WERI-Rb-1 (cell line): Measurements from ENCODE around the gene STAT3.
"Not testable (repeated sequence)": the region's sequence is repeated elsewhere in the genome, so short reads cannot be mapped to it uniquely, and the experiment has no call there.

Experiments
- DNase-seq: peaks from one replicate; pipeline ENCODE4 v3.0.0-alpha.2; 2020
- H3K27ac ChIP-seq: fragments of 250-450 bp; sonication (Bioruptor Pico); 2 replicates; pipeline ENCODE4 v1.5.1; 2020; ENCODE audit warnings: mild to moderate bottlenecking, moderate library complexity
- H3K27me3 ChIP-seq: fragments of 250-450 bp; sonication (Bioruptor Pico); 2 replicates; pipeline ENCODE4 v1.5.1; 2021; ENCODE audit warnings: mild to moderate bottlenecking, low read depth, moderate library complexity; ENCODE audit not compliant: insufficient read depth, severe bottlenecking
- H3K36me3 ChIP-seq: fragments of 250-450 bp; sonication (Bioruptor Pico); 2 replicates; pipeline ENCODE4 v1.5.1; 2020; ENCODE audit warnings: mild to moderate bottlenecking, moderate library complexity
- H3K4me3 ChIP-seq: 2 replicates; pipeline ENCODE4 v1.5.1; 2011; ENCODE audit warnings: low read depth, mild to moderate bottlenecking, control low read depth, low read length
- H3K9me3 ChIP-seq: fragments of 250-450 bp; sonication (Bioruptor Pico); 2 replicates; pipeline ENCODE4 v1.5.1; 2021; ENCODE audit warnings: mild to moderate bottlenecking, moderate library complexity; ENCODE audit not compliant: severe bottlenecking
- CTCF ChIP-seq: IDR thresholded peaks from 2 replicates; pipeline ENCODE4 v1.5.1; 2011; ENCODE audit warnings: low read depth, mild to moderate bottlenecking, control low read depth, inconsistent platforms, low read length

The STAT3 gene

GRCh38 chr17:42421136-42421506 lies 32.9 kb upstream of the STAT3 start:
- Histone ChIP-seq H3K36me3 (no peaks in the 10 kb centered on the region), H3K27ac (no peak overlapping the region), H3K27me3 (peaks cover 26% of the 10 kb centered on the region), H3K4me3 (no peak overlapping the region), H3K9me3 (no peaks in the 10 kb centered on the region)
- TF ChIP-seq CTCF: no peak
- DNase-seq: no peak

- not testable (repeated sequence) for H3K27ac ChIP-seq, H3K4me3 ChIP-seq, H3K36me3 ChIP-seq, DNase-seq, H3K9me3 ChIP-seq
- H3K27me3 ChIP-seq: peaks cover 24% of the 10 kb centered on the region
Observed at GRCh38 chr17:42417981-42418380, 29.7 kb upstream of the STAT3 start.

- Histone ChIP-seq H3K27me3 (no peaks in the 10 kb centered on the region), H3K9me3 (no peaks in the 10 kb centered on the region), H3K27ac (no peak overlapping the region), H3K4me3 (no peak overlapping the region), H3K36me3 (no peaks in the 10 kb centered on the region)
- DNase-seq: no peak
- no peak for TF ChIP-seq CTCF
Observed at GRCh38 chr17:42414704-42415409, 26.6 kb upstream of the STAT3 start.

GRCh38 chr17:42413464-42414040 lies 25.3 kb upstream of the STAT3 start:
- H3K27ac ChIP-seq: no peak overlapping the region
- DNase-seq: no peak
- no peak for TF ChIP-seq CTCF
- no peak overlapping the region for H3K4me3 ChIP-seq
- no peaks in the 10 kb centered on the region for H3K9me3 ChIP-seq
- H3K27me3 ChIP-seq: no peaks in the 10 kb centered on the region
- H3K36me3 ChIP-seq: no peaks in the 10 kb centered on the region

GRCh38 chr17:42411905-42412679 lies 23.9 kb upstream of the STAT3 start:
- Histone ChIP-seq H3K36me3 (no peaks in the 10 kb centered on the region), H3K27me3 (no peaks in the 10 kb centered on the region), H3K4me3 (no peak overlapping the region), H3K9me3 (no peaks in the 10 kb centered on the region), H3K27ac (no peak overlapping the region)
- DNase-seq: no peak
- TF ChIP-seq CTCF: no peak

- Histone ChIP-seq H3K4me3 (no peak overlapping the region), H3K27ac (no peak overlapping the region), H3K27me3 (no peaks in the 10 kb centered on the region), H3K9me3 (no peaks in the 10 kb centered on the region), H3K36me3 (no peaks in the 10 kb centered on the region)
- no peak for TF ChIP-seq CTCF
- DNase-seq: no peak
Observed at GRCh38 chr17:42411361-42411760, 23.1 kb upstream of the STAT3 start.
